ENCODE data around the gene ACP7.

The ACP7 gene

GRCh38 chr19:39103151-39103550 is 19.0 kb downstream of the ACP7 start:
- H3K27ac ChIP-seq: no peak overlapping the region
- H3K4me3 ChIP-seq (ENCODE audit: low read depth in 1 of 2, low read length in 1 of 2): no peak overlapping the region
- no peaks in the 10 kb centered on the region for H3K4me1 ChIP-seq (ENCODE audit: control insufficient read depth in 1 of 2, insufficient read depth in 1 of 2, low read depth in 1 of 2, low read length in 1 of 2)
- TF ChIP-seq, protein P1, sequence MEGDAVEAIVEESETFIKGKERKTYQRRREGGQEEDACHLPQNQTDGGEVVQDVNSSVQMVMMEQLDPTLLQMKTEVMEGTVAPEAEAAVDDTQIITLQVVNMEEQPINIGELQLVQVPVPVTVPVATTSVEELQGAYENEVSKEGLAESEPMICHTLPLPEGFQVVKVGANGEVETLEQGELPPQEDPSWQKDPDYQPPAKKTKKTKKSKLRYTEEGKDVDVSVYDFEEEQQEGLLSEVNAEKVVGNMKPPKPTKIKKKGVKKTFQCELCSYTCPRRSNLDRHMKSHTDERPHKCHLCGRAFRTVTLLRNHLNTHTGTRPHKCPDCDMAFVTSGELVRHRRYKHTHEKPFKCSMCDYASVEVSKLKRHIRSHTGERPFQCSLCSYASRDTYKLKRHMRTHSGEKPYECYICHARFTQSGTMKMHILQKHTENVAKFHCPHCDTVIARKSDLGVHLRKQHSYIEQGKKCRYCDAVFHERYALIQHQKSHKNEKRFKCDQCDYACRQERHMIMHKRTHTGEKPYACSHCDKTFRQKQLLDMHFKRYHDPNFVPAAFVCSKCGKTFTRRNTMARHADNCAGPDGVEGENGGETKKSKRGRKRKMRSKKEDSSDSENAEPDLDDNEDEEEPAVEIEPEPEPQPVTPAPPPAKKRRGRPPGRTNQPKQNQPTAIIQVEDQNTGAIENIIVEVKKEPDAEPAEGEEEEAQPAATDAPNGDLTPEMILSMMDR (IDR thresholded peaks at IDR 0.05): no peak
- H3K27me3 ChIP-seq: peaks cover 44% of the 10 kb centered on the region
- H3K36me3 ChIP-seq: no peaks in the 10 kb centered on the region
- H3K9me3 ChIP-seq: no peaks in the 10 kb centered on the region

- Histone ChIP-seq H3K4me3 (ENCODE audit: low read depth in 1 of 2, low read length in 1 of 2) (no peak overlapping the region), H3K4me1 (ENCODE audit: control insufficient read depth in 1 of 2, insufficient read depth in 1 of 2, low read depth in 1 of 2, low read length in 1 of 2) (no peaks in the 10 kb centered on the region), H3K27me3 (peaks cover 37% of the 10 kb centered on the region), H3K36me3 (no peaks in the 10 kb centered on the region), H3K9me3 (no peaks in the 10 kb centered on the region), H3K27ac (no peak overlapping the region)
- TF ChIP-seq, protein P1 (IDR thresholded peaks at IDR 0.05): no peak
Observed at GRCh38 chr19:39104186-39104596, 20.0 kb downstream of the ACP7 start.

GRCh38 chr19:39106194-39106593 is 22.0 kb downstream of the ACP7 start:
- Histone ChIP-seq H3K4me3 (ENCODE audit: low read depth in 1 of 2, low read length in 1 of 2) (no peak overlapping the region), H3K36me3 (no peaks in the 10 kb centered on the region), H3K4me1 (ENCODE audit: control insufficient read depth in 1 of 2, insufficient read depth in 1 of 2, low read depth in 1 of 2, low read length in 1 of 2) (no peaks in the 10 kb centered on the region), H3K9me3 (no peaks in the 10 kb centered on the region), H3K27ac (no peak overlapping the region), H3K27me3 (peaks cover 28% of the 10 kb centered on the region)
- TF ChIP-seq, protein P1 (IDR thresholded peaks at IDR 0.05): no peak

GRCh38 chr19:39109641-39110040 is 25.5 kb downstream of the ACP7 start:
- Histone ChIP-seq H3K4me1 (ENCODE audit: control insufficient read depth in 1 of 2, insufficient read depth in 1 of 2, low read depth in 1 of 2, low read length in 1 of 2) (no peaks in the 10 kb centered on the region), H3K27ac (no peak overlapping the region), H3K4me3 (ENCODE audit: low read depth in 1 of 2, low read length in 1 of 2) (no peak overlapping the region), H3K27me3 (peaks cover 31% of the 10 kb centered on the region), H3K9me3 (no peaks in the 10 kb centered on the region), H3K36me3 (no peaks in the 10 kb centered on the region)
- TF ChIP-seq, protein P1 (IDR thresholded peaks at IDR 0.05): no peak

DNA sequence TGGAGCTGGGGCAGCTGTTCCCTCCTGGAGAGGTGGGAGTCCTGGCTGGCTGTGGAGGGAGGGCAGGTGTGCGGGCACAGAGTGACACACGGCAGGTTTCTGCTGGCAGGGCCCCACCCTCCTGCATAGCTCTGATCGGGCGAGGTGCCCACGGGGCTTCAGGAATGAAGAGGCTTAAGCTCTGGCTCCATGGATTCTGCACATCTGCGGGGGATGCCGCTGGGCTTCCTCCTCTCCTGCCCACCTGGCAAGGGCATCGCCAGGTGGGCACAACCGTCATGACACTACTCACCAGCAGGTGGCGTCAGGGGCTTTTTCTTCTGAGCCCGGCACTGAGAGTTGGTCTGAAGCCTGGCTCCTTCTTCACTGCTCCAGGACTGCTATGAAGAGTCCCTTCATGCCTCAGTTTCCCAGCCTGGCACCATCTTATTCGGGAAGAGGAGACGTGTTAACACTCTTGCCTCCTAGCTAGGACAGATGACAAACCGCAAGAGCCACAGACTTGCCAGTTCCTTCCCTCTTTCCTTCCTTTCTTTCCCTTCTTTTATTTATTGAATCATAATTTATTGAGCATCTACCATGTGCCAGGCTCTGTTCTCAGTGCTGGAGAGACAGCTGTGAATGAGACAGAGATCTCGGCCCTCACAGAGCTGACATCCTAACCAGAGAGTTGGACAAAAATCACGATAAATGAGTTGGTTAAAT is 26.2 kb downstream of the ACP7 start:
- H3K27ac ChIP-seq: no peak overlapping the region
- TF ChIP-seq, protein P1 (IDR thresholded peaks at IDR 0.05): peak; percentile 73
- peaks cover 27% of the 10 kb centered on the region for H3K27me3 ChIP-seq
- no peak overlapping the region for H3K4me3 ChIP-seq (ENCODE audit: low read depth in 1 of 2, low read length in 1 of 2)
- no peaks in the 10 kb centered on the region for H3K36me3 ChIP-seq
- no peaks in the 10 kb centered on the region for H3K9me3 ChIP-seq
- H3K4me1 ChIP-seq (ENCODE audit: control insufficient read depth in 1 of 2, insufficient read depth in 1 of 2, low read depth in 1 of 2, low read length in 1 of 2): no peaks in the 10 kb centered on the region
